GM21619 (cell line): ENCODE measurements around the gene GABARAP.

Experiments
- ATAC-seq: cut with Tn5 transposase; IDR thresholded peaks from one replicate; pipeline ENCODE4 v1.9.1; 2021; ENCODE audit not compliant: unreplicated experiment

The GABARAP gene

DNA sequence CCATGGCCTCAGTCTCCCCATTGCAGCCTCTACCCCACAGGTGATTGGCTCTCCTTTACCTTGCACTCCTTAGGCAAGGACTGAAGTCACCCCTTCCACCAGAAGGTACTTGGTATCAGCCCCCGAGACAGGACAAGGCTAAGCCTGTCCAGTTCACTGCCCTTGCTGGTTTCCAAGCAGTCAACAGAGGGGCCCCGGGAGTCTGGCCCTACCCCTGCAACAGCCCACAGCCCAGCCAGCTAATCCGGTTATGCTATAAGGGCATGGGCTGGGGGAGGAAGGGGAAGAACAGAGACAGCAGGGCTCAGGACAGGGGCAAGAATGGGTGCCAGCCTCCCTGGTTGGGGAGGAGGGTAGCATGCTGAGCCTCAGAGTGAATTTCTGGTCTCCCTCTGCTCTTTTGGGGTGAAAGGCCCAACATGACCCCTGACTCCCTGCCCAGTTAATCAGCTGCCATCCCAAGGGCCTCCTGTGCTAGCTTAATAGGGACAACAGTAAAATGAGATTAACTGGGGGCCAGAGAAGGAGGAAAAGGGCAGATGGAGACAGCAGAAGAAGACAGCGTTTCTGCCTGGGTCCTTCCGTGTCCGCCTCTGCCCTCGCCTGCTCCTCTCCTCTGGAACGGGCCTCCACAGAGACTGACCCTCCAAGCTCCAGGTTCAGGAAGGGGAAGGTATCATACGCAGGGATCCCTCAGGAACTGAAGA lies 33.3 kb downstream of the GABARAP start:
- no peak for ATAC-seq

DNA sequence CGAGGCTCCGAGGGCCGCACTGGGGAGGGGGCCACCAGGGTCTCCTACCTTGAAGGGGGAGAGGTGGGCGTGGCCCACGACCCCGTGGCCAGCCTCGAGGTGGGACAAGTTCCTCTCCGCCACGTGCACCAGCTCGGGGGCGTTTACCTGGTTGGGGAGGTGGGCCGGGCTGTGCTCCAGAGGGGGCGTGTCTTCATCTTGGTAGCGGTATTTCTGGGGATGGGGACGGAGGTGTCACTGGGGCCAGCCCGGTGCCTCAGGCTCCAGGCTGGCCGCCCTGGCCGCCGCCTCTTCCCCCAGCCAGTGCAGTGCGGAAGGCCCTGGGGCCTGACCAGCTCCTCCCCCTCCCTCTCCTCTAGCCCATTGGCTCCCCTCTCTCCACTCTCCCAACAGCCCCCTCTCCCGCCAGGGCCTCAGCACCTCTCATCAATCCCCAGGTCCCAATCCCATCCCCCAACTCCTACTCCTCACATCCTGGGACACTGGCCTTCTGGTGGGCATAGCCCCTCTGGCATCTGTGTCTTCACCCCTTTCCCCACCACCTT lies 34.1 kb downstream of the GABARAP start:
- ATAC-seq: no peak

DNA sequence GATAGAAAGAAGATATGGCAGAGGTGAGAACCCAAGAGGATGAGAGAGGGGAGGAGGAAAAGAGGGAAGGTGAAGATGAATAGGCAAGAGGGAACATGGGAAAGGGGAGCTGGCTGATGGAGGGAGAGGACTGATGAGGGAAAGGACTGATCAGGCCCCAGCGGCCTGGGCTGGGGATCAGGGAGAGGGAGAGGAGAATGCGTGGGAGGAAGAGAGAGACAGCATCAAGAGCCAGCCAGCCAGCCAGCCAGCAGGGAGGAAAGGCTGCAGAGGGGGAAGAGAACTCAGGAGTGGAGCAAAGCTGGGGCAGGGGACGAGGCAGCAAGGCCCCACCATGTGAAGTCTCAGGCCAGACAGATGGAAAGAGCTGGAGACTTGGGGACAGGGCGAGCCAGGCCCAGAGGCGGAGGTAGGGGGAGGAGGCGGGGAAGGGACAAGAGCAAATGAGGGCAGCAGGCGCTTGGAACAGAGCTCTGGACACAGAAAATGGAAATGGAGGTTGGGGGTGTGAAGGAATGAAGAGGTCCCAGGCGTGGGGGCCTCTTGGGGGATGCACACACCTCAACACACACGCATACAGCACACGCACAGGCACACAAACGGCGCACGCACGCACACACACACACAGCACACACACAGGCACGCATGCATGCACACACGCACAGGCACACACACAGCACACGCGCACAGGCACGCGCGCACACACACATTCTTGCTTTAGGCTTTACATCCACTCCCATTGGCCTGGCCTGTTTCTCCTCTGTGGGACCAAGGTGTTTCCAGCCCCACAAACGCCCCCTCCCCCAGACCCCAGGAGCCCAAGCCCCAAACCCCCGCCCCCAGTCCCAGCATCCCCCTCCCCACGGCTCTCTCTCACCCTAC lies 34.9 kb downstream of the GABARAP start:
- no peak for ATAC-seq

DNA sequence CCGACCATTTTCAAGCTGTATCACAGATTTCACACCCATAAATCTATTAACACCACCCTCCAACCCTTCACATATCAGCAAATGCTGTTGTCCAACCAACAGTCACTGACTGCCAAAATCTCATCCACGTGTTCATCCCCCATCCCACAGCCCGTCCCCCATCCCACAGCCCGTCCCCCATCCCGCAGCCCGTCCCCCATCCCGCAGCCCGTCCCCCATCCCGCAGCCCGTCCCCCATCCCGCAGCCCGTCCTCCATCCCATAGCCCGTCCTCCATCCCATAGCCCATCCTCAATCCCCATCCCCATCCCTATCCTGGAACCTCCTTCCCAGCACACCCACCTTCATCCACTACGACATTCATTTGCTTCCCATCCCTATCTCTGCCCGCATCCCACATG lies 36.7 kb downstream of the GABARAP start:
- no peak for ATAC-seq

DNA sequence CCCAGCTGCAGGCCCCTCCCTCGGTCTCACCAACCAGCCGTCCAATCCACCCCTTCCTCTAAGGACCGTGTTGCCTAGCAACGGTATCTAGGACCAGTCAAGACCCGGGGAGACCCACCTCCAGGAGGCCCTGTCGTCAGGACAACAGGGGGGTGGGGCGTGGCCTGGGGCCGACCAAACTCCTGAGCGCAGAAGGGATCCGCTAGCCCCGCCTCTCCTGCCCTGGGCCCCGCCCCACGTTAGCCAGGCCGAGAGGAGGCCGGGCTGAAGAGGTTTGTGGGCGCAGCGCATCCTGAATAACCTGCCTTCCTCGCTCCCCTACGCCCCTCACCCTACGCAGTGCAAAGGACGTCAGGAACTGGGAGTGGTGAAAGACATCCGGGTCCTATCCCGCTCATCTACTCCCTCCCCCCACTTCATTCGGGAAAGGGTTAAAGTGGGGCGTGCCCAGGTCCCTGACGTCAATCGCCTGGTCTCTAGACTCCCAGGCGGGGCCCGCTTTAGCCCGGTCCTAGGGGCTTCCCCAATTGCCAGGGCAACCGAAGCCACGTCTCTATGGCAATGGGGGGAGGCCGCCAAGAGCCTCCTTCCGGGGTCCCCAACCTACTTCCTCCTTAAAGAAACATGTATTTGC lies 37.3 kb downstream of the GABARAP start:
- peak; percentile 87 for ATAC-seq

DNA sequence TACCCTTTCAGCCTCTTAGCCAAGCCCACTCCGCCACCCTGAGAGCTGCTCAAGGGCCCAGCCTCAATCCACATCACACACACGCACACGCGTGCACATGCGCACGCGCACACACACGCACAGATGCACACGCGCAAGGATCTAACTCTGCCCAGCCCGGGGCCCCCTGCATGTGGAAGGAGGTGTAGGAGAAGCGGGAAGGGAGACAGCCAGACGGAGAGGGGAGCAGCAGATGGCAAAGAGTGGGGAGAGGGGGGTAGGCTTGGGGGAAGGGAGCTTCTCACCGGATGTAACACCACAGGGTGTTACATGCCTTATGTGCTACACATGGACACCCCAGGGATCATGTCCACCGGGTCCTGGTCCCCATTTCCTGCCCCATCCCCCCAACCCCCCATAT lies 37.9 kb downstream of the GABARAP start:
- ATAC-seq: no peak

DNA sequence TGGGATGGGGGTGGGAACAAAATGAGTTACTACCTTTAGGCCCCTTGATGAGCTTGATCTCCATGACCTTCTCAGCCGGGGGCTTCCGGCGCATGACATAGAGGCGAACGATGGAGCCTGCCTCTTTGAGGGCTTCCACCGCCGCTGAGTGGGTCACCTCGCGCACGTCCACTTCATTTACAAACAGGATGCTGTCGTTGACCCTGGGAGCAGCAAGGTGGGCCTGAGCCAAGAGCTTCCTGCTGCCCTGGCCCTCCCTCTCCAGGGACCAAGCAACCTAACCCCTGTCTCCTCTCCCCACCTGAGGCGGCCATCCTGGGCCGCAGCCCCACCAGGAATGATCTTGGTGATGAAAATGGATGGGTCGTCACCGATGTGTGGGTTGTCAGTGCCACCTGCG lies 38.9 kb downstream of the GABARAP start:
- no peak for ATAC-seq

DNA sequence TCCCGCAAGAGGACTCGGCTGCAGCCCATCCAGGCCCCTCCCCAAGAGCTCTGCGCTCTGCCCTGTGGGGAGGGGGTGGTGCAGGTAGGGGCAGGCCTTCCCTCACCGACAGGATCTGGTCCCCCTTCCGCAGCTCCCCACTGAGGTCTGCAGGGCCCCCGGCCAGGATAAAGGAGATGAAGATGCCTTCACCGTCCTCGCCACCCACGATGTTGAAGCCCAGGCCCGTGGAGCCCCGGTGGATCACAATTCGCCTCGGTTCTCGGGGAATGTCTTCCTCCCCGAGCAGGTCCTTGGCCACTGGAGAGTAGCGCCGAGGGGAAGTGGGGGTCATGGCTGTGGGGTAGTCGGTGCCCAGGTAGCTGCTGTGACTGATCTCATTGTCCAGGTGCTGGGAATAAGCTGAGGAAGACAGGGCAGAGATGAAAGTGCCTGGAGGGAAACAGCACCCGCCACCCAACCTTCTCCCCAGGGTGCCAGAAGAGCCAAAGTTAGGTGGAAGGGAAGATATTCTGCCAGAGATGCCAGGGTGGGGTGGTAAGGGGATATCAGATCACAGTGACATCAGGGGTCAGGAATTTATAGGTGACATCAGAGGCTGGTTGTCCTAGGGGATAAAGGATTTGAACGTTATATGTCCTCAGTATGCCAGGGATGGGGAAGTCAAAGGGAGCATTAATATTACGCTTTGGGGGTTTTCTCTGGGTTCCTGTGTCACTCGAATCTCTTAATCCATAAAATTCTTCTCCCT lies 45.4 kb downstream of the GABARAP start:
- ATAC-seq: no peak

DNA sequence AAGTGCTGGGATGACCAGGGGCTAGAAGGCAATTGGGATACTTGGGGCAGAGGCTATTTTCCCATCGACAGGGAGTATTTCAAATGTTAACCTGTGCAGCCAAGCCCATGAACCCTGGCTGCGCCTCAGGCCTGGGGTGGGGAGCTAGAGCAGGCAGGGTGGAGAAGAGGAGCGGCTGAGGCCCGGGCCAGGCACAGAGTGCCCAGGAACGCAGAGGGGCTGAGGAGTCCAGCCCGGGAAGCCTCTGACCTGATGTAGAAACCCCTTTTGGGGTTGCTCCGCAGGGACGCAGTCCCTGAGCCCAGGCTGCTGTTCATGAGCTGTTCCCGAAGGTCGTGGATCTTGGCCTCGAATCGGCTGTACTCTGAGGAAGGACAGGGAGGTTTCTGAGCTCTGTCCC lies 46.3 kb downstream of the GABARAP start:
- no peak for ATAC-seq

DNA sequence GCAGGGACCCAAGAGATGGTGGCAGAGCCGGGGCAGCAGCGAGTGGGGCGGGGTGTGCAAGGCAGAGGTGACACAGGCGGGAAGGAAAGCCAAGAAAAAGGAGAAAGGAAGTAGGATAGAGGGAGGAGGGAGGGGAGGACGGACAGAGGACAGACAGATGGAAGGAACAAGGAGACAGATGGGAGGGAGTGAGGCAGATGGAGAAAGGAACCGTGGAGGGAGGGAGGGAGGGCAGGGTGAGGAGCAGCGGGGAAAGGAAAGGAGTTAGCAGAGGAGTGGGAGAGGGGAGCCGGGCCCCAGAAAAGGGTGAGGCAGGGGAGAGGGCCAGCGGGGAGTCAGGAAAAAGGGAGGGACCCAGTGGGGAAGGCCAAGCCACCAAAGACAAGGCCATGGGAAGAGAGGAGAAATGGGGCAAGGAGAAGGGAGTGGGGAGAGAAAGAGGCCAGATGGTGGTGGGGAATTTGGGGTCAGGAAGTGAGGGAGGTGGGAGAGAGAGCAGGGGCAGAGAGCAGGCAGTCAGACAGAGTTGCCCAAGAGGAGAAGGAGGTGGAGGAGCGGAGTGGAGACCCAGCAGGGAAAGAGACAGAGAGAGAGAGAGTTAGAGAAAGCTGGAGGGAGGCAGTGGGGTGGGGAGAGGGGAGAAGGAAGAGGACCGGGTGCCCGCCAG lies 49.8 kb downstream of the GABARAP start:
- ATAC-seq: no peak

DNA sequence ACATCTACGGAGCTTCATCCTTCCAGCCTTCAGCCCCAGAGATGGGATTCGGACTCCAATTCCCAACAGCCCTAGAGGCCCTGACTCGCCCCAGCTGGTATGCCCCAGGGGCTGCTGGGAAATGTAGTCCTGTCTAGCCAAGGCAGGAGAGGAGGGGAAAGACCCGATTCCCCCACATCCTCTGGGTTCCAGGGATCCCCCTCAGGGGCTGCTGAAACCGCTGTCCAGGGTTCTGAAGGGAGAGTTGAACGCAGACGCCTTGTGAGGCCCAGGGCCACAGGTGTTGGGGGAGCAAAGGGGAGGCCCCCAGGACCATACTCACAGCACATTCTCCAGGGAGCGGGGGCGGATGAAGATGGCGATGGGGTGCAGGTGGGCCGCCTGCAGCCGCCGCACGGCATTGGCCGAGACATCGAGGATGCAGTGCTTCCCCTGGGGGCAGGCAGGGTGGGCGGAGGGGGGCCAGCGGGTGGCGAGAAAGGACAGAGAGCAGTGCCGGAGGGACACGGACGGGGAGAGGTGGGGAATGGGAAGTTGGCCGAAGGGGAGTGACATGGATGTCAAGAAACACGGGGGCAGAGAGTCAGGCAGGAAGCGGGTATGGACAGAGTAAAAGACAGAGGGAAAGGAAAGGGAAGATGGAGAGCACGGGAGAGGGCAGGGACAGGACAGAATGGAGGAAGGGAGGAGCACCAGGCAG lies 50.5 kb downstream of the GABARAP start:
- ATAC-seq: no peak

DNA sequence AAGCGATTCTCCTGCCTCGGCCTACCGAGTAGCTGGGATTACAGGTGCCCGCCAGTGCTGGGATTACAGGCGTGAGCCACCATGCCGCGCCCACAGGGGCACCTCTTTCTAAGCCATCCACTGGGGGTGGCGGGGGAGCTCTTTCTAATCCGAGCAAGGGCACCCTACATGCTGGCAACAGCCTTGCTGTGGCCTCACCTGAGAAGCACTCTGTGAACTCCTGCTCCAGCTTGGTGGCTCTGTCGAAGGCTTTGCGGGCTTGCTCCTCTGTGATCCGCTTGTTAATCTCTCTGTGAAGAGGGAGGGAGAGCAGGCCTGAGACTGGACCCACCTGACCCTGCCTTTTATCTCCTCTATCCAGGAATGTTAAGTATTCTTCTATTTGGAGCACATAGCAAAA lies 51.2 kb downstream of the GABARAP start:
- ATAC-seq: no peak

DNA sequence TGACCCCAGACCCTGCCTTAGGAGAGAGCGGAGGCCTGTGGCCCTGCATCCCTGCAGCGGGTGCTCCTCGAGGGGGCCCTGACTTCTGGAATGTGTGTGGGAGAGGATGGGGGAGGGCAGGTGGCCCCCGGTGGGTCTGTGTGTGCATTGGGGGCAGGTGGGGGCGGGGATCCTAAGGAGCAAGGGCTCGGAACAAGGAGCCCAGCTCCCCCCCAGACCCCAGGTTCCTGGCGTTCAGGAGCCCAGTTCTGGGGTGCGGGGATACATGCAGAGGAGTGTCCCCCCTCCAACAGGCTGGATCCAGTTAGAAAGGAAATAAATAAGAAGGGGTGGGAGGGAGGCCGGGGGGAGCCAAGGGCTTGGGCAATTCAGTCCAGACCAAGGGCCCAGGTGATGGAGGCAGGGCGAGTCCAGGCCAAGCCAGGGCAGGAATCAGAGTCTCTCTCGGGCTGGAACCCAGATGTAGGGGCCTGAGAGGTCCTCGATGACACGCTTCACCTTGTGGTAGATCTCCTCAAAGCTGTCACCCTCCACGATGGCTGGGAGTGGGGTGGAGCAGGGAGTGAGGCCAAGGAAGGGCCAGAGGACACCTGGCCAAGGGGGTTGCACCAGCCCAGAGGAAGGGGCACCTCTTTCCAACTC lies 51.9 kb downstream of the GABARAP start:
- ATAC-seq: no peak
